DOHH2 (cell line): ENCODE measurements around the gene UFL1.

Experiments used
- H3F3A ChIP-seq: fragments of 200-600 bp; sonication (generic), shearing (Covaris generic); 2 replicates; pipeline ENCODE4 v1.6.0; 2016; ENCODE audit warnings: antibody characterized with exemption, mild to moderate bottlenecking; ENCODE audit not compliant: control insufficient read depth, insufficient read depth
- H3K27ac ChIP-seq: fragments of 200-600 bp; sonication (generic); 2 replicates; pipeline ENCODE4 v1.5.1; 2014; ENCODE audit warnings: low read depth, mild to moderate bottlenecking, low read length, moderate library complexity
- H3K27me3 ChIP-seq: fragments of 200-600 bp; sonication (generic); 2 replicates; pipeline ENCODE4 v1.6.1; 2014; ENCODE audit warnings: mild to moderate bottlenecking, low read length, mixed read lengths; ENCODE audit not compliant: control insufficient read depth
- H3K36me3 ChIP-seq: fragments of 200-600 bp; sonication (generic); 2 replicates; pipeline ENCODE4 v1.6.1; 2014; ENCODE audit warnings: mild to moderate bottlenecking, low read length, moderate library complexity, mixed read lengths; ENCODE audit not compliant: control insufficient read depth
- H3K4me1 ChIP-seq: fragments of 200-600 bp; sonication (generic); 2 replicates; pipeline ENCODE4 v1.6.1; 2014; ENCODE audit warnings: mild to moderate bottlenecking, low read length, mixed read lengths; ENCODE audit not compliant: control insufficient read depth
- H3K4me2 ChIP-seq: fragments of 200-600 bp; sonication (generic); 2 replicates; pipeline ENCODE4 v1.6.0; 2014; ENCODE audit warnings: mild to moderate bottlenecking, low read length, moderate library complexity
- H3K4me3 ChIP-seq: fragments of 200-600 bp; sonication (generic); 2 replicates; pipeline ENCODE4 v1.5.1; 2014; ENCODE audit warnings: mild to moderate bottlenecking, low read length, mixed read lengths
- H3K79me2 ChIP-seq: fragments of 200-600 bp; sonication (generic); 2 replicates; pipeline ENCODE4 v1.6.1; 2014; ENCODE audit warnings: mild to moderate bottlenecking, low read length, mixed read lengths; ENCODE audit not compliant: control insufficient read depth
- H3K9me2 ChIP-seq: fragments of 200-600 bp; sonication (generic); replicated peaks from 2 replicates; pipeline ENCODE4 v1.6.1; 2014; ENCODE audit warnings: mild to moderate bottlenecking, low read length, mixed read lengths; ENCODE audit not compliant: control insufficient read depth
- H3K9me3 ChIP-seq: fragments of 200-600 bp; sonication (generic); 2 replicates; pipeline ENCODE4 v1.6.1; 2014; ENCODE audit warnings: antibody characterized with exemption, low read length, mixed read lengths; ENCODE audit not compliant: control insufficient read depth, insufficient read depth
- H4K20me1 ChIP-seq: fragments of 200-600 bp; sonication (generic); 2 replicates; pipeline ENCODE4 v1.6.0; 2014; ENCODE audit warnings: low read depth, mild to moderate bottlenecking, antibody characterized with exemption, low read length, moderate library complexity; ENCODE audit not compliant: control insufficient read depth, insufficient read depth
- EZH2phosphoT487 ChIP-seq: fragments of 200-600 bp; sonication (generic); IDR thresholded peaks from 2 replicates; pipeline ENCODE4 v1.6.1; 2017; ENCODE audit warnings: borderline replicate concordance, mild to moderate bottlenecking, antibody characterized with exemption, low read length, moderate library complexity, mixed read lengths
- TF ChIP-seq, protein P1 (sequence below): fragments of 200-600 bp; sonication (generic); IDR thresholded peaks from one replicate; pipeline ENCODE4 v1.5.1; 2014; ENCODE audit warnings: antibody characterized with exemption, mild to moderate bottlenecking, low read depth, low read length; ENCODE audit not compliant: poor library complexity, severe bottlenecking

UFL1 gene

DNA sequence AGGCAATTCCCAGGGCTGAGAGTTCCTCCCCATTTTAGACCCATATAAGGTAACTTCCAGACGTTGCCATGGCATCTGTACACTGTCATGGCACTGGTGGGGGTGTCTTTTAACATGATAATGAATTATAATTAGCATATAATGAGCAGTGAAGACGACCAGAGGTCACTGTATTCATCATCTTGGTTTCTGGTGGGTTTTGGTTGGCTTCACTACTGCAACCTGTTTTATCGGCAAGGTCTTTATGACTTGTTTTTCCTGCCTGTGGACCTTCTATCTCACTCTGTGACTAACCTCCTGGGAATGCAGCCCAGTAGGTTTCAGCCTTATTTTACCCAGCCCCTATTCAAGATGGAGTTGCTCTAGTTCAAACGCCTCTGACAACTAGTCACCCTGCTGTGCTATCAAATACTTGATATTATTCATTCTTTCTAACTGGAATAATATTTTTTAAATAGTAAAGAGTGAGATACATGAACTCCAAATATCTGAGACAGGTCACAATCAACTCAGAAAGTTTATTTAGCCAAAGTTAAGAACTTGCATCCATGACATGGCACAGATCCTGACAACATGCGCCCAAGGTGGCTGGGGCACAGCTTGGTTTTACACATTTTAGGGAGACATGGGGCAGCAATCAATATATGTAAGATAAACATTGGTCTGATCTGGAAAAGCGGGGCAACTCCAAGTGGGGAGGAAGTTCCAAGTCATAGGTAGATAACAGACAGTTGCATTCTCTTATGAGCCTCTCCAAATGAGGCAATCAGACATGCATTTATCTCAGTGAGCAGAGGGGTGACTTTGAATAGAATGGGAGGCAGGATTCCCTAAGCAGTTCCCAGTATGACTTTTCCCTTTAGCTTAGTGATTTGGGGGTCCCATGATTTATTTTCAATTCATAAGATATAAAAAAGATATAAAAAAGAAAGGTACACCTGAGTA is 1.2 kb upstream of the UFL1 start:
- peaks cover 42% of the 10 kb centered on the region for H3K79me2 ChIP-seq
- no peaks in the 10 kb centered on the region for H4K20me1 ChIP-seq
- H3F3A ChIP-seq: no peaks in the 10 kb centered on the region; the same call in 1 of the 2 replicates
- TF ChIP-seq EZH2phosphoT487: no peak
- TF ChIP-seq, protein P1, sequence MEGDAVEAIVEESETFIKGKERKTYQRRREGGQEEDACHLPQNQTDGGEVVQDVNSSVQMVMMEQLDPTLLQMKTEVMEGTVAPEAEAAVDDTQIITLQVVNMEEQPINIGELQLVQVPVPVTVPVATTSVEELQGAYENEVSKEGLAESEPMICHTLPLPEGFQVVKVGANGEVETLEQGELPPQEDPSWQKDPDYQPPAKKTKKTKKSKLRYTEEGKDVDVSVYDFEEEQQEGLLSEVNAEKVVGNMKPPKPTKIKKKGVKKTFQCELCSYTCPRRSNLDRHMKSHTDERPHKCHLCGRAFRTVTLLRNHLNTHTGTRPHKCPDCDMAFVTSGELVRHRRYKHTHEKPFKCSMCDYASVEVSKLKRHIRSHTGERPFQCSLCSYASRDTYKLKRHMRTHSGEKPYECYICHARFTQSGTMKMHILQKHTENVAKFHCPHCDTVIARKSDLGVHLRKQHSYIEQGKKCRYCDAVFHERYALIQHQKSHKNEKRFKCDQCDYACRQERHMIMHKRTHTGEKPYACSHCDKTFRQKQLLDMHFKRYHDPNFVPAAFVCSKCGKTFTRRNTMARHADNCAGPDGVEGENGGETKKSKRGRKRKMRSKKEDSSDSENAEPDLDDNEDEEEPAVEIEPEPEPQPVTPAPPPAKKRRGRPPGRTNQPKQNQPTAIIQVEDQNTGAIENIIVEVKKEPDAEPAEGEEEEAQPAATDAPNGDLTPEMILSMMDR: no peak
- peaks cover 26% of the 10 kb centered on the region for H3K4me1 ChIP-seq
- peak overlapping the region; percentile 83; the same call in 1 of the 2 replicates for H3K27ac ChIP-seq
- H3K9me3 ChIP-seq: no peaks in the 10 kb centered on the region
- H3K4me3 ChIP-seq: peak overlapping the region; percentile 95
- H3K27me3 ChIP-seq: no peaks in the 10 kb centered on the region
- peaks cover 36% of the 10 kb centered on the region for H3K36me3 ChIP-seq
- peak overlapping the region; percentile 85 for H3K4me2 ChIP-seq
- H3K9me2 ChIP-seq: no peaks in the 10 kb centered on the region

DNA sequence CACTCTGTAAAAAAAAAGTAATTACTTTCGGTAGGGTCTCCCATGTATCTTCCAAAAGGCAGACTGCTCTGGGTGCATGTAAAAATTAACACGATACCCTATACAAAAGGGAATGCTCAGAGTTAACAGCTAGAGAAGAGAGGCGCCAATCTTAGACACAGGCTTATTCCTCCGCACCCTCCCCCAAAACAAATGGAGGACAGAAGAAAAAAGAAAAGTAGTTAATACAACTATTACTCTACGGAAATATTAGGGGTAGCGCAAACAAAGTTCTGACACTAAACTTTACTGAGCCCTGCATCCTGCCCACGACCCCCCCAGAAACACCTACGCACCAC is 331 bp upstream of the UFL1 start:
- H4K20me1 ChIP-seq: no peaks in the 10 kb centered on the region
- H3K4me2 ChIP-seq: peak overlapping the region; percentile 85
- peaks cover 43% of the 10 kb centered on the region for H3K36me3 ChIP-seq
- no peaks in the 10 kb centered on the region for H3K9me3 ChIP-seq
- no peaks in the 10 kb centered on the region for H3K9me2 ChIP-seq
- peak overlapping the region; percentile 83 for H3K27ac ChIP-seq
- TF ChIP-seq EZH2phosphoT487: no peak
- TF ChIP-seq, protein P1: no peak
- peaks cover 42% of the 10 kb centered on the region for H3K79me2 ChIP-seq
- no peaks in the 10 kb centered on the region; the same call in 1 of the 2 replicates for H3F3A ChIP-seq
- peaks cover 26% of the 10 kb centered on the region for H3K4me1 ChIP-seq
- no peaks in the 10 kb centered on the region for H3K27me3 ChIP-seq
- peak overlapping the region; percentile 95 for H3K4me3 ChIP-seq

DNA sequence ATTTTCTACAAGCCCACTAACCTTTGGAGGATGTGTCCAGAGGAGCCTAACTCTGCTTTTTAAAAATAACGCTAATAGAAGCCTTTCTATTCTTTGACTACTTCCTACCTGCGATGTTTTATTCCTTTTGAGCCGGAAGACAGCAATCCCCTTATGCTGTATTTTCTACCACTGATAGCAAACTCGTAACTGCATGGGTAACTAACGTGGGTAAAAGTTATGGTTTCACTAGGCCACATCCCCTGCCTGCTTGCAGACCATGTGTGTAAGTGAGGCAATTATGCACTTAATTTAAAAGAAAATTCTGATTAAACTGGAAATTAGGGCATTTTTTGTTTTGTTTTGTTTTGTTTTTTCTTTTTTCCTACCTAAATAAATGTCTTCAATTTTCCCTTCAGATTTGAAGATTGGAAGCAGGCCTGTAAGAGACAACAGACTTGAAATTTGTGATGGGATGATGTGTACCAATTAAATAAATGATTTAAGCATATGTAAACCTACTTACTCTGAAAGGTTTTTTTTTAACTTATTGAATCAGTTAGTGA is 931 bp downstream of the UFL1 start:
- Histone ChIP-seq H3K4me3 (peak overlapping the region; percentile 95), H3K27ac (peak overlapping the region; percentile 83), H3K36me3 (peaks cover 54% of the 10 kb centered on the region), H4K20me1 (no peaks in the 10 kb centered on the region), H3K4me1 (peaks cover 26% of the 10 kb centered on the region), H3K4me2 (peak overlapping the region; percentile 85), H3F3A (no peaks in the 10 kb centered on the region; the same call in 1 of the 2 replicates), H3K27me3 (no peaks in the 10 kb centered on the region), H3K9me3 (no peaks in the 10 kb centered on the region), H3K9me2 (no peaks in the 10 kb centered on the region), H3K79me2 (peaks cover 42% of the 10 kb centered on the region)
- TF ChIP-seq, protein P1: no peak
- no peak for TF ChIP-seq EZH2phosphoT487
